GM19455 (cell line): ENCODE data around the gene GPC6.

Experiments
- ATAC-seq: cut with Tn5 transposase; IDR thresholded peaks from one replicate; pipeline ENCODE4 v1.9.1; 2021; ENCODE audit not compliant: unreplicated experiment

GPC6 gene

DNA sequence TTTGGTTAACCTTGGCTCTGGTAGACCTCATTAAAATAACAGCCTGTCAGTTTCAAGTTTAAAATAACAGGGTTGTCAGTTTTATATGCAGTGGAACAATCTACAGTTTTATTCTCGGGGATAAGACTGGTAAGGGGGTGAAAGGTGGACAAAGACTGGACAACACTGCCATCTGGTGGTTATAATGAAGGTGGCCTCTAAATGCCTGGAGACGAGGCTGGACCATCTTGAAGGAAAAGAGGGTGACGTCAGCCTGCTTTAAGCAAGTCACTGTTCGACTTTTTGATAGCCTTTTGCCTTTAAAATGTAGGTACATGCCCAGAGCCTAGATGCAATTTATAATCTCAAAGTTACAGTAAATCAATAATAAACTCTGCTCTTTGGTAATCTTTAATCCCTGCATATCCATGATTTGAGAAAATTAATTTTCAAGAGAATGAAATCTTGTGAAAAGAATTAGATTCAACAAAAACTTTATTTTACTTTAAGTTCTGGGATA lies 1135.9 kb downstream of the GPC6 start:
- peak; percentile 98 for ATAC-seq

DNA sequence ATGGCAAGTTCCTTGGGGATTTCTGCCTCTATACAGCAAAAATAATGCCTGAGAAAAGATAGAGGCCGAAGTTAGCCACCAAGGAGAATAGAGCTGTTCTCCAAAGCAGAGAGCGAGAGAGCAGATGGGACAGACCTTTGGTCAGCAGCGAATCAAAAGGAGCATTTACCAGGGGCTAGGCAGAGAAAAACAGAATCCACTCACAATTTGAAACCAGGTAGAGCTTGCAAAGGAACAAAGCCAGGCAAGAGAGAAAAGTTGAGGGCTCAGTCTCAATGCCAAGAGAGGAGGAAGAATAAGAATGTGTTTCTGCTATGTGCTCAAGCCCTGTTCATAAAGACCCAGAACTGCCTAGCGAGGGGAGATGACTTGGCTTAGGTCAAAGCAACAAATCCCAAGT lies 1140.1 kb downstream of the GPC6 start:
- ATAC-seq, result no peak

DNA sequence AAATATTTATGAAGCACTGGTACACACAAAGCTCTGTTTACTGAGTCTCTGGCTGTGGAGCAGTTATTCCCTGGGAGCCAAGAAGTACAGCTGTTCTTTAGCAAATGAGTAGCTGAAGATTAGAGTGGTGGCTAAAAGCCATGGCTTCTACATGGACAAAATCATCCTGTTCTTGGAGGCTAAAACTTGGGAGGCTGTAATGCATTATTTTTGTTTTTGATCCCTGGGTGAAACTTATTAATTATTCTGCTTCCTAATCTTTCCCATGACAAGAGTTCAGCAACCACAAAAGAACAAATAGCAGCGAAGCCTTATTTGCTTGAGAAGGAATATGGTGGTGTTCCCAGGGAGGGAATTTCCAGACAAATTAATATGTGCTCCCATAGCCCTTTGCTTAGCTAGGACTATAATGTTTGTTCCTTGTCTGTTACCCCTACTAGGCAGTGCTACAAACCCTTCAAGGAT lies 1143.4 kb downstream of the GPC6 start:
- ATAC-seq, result no peak

DNA sequence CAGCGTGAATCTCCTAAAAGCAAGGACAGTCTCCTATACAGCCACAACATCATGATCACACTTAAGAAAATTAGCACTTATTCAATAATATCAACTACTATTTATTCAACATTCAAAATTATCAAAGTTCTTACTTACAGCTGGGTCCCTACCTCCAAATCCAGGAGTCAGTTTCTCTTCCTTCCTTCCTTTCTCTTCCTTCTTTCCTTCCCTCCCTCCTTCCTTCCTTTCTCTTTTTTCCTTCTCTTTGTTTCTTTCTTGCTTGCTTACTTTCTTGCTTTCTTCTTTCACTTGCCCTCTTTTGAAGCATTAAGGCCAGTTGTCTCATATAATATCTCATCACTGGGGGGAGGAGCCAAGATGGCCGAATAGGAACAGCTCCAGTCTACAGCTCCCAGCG lies 1145.2 kb downstream of the GPC6 start:
- ATAC-seq, result no peak

DNA sequence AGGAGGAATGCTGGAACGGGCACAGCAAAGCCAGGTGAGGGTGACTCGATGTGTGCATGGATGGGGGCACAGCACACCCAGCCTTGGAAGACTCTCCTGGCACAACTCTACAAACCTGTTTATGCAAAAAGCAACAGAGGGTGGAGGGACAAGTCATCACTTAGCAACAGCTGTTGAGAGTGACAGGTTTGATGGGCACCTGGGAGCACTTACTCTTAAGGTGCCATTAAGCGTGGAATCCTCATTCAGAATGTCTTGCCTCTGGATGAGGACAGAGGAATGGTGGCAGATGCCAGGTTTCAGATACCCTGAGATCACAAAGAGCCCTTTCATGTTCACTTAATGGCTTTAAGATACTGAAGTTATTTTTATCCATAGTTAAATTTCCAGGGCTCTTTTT lies 1155.9 kb downstream of the GPC6 start:
- ATAC-seq, result no peak

DNA sequence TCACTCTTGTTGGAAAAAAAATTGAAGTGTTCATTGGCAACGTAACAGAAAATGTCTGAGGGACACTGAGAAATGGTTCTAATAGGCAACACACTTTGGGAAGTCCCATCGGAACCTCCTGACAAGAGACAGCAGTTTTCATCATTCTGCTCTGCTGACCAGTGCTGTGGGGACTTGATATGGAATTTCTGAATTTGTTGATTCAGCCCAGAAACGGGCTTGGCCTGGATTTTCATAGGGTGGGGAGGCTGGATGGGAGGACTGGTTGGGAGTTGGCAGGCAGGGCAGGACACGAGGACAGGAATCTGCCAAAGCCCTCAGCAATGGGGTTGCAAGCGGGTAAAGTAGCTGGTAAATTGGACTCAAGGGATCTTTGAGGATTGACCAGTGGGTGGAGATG lies 1156.4 kb downstream of the GPC6 start:
- ATAC-seq, result no peak

DNA sequence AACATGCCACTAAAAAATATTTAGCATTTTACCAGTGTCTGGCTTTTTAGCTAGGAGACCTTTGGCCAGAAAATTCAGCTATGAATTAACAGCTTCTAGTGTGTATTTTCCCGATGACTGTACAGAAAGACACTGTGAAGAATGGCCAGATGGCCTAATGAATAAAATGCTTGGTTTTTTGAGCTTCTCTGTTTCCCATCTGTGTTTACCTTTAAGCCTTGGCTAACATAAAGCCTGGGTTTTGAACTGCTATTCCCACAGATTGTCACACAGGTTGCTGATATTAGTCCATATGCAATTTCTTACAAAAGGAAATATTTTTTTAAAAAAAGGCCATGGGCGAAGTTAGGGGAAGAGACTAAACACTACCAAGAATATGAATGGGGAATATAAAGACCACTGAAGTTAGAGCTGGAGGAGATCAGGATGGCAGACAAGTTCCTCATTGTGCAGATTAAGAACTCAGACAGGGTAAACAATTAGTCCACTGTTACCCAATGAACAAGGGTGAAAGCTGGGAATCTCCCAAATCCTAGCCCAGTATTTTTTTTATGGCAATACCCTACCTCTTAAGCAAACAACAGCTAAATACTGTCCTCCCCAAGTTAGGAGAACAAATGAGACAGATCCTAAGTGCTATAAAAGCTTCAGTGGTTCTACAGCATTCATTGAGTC lies 1157.8 kb downstream of the GPC6 start:
- ATAC-seq, result no peak

DNA sequence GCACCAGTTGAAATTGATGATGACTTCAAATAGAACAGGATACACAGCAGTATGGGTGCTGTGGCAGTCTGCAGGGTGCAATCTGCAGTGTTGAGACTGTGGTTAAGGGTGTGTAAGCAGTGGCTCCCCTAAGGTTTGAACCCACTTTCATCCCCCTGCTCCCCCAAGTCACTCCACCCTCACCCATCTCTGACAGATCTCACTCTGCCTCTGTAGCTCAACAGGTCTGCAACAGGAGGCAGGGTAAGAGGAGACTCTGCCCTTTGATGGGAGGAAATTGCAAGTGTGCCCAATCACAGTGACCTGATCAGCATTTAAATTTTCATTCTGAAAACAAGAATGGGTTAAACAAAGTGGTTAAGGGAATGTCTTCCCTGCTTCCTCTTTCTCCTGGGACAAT lies 1160.4 kb downstream of the GPC6 start:
- ATAC-seq, result no peak

DNA sequence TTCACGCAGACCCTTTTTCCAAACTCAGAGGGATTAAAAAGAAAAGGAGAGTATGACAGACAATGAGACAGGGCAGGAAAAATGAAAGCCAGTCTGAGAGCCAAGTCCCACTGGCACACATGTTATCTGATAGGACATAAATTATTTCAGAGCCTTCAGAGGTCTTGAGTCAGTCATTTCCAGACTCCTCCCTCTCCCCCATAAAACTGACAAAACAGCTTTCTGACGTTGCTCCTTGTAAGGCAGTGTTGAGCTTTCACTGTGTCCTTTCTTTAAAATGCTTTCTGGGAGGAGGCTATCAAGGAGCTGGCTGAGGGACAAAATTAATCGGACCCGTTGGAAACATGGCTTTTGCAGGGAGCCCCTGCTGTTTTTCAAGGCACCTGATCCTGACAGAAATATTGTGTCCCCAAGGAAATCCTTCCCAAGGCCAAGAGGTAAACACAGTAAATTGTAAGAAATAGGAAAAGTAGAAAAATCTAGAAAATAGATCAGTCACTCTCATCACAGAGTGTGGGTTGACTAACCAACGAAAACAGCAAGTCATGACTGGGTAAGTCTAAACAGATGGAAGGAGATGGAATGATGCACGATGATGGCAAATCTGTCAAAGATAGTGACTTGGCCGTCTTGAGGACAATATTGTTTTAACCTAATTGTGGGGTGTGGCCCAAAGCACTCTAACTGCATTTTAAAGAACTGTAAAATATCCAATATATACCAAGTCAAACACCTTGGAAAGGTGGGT lies 1163.2 kb downstream of the GPC6 start:
- no peak for ATAC-seq

DNA sequence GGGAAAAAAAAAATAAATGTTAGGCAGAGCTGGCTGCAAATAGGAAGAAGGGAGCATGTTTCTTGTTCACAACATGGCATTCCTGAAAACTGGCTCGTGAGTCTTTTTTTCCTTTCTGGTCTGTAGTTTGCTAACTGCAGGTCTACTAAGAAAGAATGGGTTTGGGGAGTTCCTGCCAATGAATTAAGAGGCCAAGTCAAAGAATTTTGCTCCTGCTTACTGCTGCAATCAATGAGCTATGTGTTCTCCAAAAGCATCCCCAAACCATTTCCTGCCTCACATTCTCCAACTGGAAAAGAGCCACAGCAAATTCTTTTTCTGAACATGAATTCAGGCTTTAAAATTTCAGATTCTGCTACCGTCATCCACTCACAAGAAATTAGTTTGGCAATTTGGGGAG lies 1164.3 kb downstream of the GPC6 start:
- no peak for ATAC-seq

DNA sequence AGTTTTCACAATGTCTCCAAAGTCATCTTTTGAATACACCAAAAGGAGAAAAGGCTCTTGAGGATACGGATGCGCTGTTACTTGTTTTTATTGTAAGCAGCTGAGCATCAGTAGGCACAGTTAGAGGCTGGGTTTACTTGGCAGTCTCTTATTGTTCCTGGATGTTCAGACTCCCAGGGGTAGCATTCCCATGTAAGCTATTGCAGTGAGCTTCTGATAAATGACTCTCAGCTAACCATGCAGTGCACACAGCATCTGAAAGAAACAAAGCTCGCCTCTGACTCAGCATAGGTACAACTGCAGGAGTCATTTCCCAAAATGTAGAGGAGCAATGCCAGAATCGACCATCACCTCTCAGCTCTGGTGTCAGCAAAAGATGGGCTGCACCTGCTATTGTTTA lies 1168.1 kb downstream of the GPC6 start:
- ATAC-seq, result no peak

DNA sequence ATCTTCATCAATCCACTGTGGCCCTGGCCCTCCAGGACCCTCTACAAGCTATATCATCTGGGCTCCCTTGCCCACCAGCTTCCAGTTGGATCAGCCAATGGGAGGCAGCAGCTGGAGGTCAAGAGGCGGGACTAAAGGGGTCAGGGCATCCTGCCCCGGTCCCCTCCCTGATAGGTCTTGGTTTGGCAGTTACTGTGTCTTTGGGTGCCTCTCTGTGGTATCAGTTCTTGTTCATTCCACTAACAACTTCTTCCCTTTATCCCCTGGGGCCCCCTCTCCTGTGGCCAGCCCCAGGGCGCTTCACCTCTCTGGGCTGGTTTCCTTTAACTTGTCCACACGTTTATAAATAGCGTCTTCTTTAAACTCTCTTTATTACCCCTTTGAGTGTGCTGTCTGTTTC lies 1169.3 kb downstream of the GPC6 start:
- no peak for ATAC-seq

DNA sequence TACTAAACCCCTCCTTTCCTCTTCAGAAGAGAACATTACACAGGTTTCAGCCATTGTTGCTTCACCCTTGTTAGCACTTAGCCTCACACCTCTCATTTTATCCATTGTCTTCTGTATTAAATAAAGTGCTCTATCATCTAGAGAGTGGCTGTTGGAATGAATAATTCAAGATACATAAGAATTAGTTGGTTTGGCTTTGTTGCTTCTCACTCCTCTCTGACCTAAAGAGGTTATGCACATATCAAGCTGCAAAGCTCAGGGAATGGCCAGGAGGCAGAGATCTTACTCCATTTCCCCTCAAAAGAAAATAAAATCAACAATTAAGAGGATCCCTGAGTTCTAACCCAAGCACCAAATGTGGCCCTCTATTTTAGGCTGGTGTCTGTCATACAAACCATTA lies 1173.2 kb downstream of the GPC6 start:
- ATAC-seq, result no peak

DNA sequence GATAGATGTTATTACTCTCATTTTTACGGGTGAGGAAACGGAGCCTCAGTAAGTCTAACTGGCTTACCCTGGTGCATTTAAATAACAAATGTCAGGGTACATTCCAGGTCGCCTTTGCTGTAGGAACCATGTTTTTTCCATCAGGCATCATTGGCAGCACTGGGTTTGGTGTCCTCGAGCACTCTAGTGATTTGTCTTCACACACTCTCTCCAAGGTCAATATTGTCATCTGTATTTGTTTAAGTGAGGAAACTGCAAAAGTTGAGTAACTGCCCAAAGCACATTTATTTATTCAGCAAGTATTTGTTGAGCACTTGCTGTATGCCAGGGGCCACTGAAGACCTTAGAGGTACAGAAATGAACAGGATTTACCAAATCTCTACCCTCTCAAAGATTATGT lies 1174.3 kb downstream of the GPC6 start:
- ATAC-seq, result no peak

DNA sequence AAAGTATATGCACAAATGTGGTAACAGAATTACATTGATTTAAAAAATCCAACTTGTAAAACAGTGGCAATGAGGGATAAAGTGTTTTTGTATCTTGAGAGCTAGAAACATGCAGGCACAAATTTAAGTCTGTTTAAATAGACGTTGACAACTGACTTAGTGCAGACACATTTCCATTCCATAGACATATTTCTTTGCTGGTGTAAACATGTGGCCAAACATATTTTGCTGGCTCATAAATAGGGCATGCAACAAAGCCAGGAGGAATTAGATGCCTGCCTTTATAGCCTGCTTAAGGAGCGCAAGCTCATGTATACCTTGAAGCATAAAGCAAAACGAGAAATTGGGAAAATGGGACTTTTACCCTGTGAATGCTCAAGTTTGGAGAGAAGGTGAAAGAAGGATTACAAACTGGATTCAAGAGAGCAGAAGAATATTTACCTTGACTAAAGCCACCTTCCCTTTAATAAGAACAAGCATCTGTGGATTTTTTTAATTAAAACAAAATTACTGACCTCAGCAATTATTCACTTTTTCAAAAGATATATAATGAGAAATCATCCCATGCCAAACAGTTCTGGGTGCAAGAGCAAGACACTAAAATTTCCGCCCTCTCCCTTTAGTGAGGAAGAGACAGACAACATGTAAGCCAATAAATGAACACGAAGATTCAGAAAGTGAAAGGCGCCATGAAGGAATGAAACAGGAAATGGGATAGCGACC lies 1181.9 kb downstream of the GPC6 start:
- no peak for ATAC-seq

DNA sequence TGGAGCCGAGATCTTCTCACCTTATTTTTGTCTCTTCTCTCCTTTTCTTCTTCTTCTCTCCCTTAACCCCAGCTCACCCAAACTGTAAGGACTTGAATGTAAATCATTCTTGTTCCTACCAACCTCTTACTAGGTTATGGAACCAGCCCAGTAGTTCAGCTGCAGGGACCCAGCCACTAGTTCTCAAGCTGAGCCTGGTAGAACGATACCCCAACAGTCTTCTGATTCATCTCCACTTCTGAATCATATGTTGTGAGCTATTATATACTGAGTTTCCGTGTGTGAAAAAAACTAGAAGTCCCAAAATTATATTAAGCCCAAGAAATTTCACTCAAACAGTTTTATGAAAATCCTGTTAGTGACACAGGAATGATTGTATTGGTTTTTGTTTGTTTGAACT lies 1185.1 kb downstream of the GPC6 start:
- no peak for ATAC-seq

DNA sequence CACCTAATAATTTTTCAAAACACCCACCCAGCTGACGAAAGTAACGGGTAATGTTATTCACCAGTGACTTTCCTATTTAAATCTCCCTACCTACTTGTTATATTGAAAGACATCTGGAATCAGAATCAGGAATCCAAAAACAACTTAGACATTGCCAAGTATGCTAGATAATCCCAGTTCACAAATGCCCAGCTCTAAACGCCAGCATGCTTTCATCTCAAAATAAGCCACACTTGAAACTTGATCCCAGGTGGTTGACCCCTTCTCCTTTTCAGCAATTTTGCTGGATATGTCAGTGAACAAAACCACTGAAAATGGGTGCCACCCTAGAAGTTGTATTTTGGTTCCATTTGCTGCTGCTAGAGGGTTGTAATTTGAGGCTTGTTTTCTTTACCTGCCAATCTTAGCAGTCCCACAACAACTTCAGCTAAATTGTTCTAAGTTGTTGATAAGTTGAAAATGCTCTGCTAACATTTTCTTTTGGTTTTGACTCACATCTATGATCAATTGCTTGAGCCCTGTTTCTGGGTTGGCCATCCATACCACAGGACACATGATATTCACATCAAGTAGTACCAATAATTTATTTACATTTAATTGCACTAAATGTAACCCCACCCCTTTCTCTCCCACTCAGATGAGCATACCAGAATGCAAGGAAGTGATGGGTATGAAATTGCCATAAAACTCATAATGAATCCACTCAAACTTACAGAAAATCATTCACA lies 1186.4 kb downstream of the GPC6 start:
- ATAC-seq, result no peak

DNA sequence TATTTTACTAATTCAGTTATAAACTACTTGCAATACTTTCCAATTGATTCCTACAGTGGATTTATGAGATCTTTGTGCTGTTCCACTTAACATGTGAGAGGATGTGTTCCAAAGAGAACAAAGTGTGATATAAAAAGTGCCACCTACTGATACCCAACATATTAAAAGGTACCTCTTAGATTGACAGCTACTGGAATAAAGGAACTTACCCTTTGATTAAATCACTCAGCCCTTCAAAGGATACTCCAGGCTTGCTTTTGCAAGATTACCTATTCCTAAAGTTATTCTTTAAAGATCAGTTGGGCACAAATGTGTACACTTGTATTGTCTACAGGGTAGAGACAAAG lies 1187.0 kb downstream of the GPC6 start:
- ATAC-seq, result no peak

DNA sequence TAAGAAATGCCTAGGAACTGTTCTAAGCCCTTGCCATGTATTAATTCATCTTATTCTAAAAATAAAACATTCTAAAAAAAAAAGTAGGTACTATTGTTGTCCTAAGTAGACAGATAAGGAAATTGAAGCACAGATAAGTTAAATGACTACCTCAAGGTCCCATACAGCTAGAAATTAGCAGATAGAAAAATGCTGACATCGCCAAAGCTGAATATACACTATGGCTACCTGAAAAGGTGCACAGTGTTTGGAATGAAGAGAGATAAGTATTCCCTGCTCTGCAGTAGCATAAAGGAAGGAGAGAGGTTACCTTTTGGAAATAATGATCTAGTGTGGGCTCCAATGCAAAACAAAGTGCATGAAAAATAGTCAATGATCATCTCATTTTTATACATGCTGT lies 1187.5 kb downstream of the GPC6 start:
- no peak for ATAC-seq

DNA sequence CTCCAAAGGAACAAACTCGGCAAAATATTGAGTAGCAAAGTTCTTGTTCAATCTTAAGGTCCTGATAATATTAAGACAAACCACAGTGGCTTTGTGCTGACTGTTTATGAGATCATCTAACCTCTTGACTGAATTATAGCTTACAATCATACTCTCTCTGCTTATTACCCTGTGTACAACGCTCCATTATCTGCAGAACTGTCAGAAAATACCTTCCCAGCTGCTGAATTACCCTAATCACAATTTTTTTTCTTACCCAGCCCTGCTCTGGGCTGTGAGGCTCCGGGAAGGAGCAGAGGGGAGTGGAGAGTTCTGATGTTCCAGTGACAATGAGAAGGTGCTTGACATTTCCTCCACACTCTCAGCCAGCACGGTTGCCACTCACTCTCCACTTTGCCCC lies 1188.1 kb downstream of the GPC6 start:
- no peak for ATAC-seq

DNA sequence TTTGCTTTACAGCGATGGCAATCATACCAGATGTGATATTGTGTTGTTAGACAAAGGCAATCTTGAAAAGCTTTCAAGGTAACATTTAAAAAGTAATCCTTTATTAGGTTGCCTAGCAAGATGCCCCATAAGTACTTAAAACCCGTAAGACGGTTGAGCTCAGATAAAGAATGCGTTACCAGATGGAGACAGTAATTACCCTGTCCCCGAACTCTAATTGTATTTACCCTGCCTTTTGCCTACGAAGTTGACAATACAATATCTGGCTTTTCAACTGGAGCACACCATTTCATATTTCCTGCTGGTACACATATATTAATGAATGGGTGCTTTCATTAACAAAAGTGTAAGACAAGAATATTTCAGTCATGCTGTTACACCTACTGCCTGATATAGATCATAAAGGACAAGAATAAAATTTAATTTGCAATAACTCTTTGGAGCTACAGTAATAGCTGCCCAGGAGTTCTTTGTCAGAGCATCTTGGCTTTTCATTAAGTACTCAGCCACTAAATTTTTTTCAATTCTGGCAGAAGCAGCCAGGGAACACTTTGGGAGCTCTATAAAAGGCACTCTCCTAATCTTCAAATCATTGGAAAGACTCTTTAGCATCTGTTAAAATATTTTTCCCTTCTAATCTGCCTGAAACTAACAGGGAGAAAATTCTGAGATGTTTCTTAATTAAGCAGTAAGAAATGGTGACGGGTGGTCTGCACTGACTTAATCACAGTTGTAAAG lies 1189.1 kb downstream of the GPC6 start:
- ATAC-seq, result no peak
